B cell (primary cell): ENCODE results near the gene SEZ6L.

ENCODE experiments used
- CTCF ChIP-seq: fragments of 200-600 bp; IDR thresholded peaks from one replicate; pipeline ENCODE4 v1.8.0; 2022; ENCODE audit warnings: antibody characterized with exemption, mild to moderate bottlenecking
- EZH2 ChIP-seq: IDR thresholded peaks from 2 replicates; pipeline ENCODE4 v1.6.1; 2012; ENCODE audit warnings: borderline replicate concordance, low read depth, mild to moderate bottlenecking, moderate library complexity, low read length; ENCODE audit not compliant: insufficient read depth, poor library complexity, severe bottlenecking

- TF ChIP-seq EZH2 (no peak), CTCF (no peak)
Observed at GRCh38 chr22:26302726-26303125, 133.5 kb downstream of the SEZ6L start.
